DND-41 (cell line): ENCODE results near the gene TNNT2.

Experiments
- EZH2 ChIP-seq: IDR thresholded peaks from 3 replicates; pipeline ENCODE4 v1.6.1; 2012; ENCODE audit warnings: borderline replicate concordance, low read depth, mild to moderate bottlenecking, moderate library complexity, low read length, inconsistent platforms; ENCODE audit not compliant: severe bottlenecking
- TF ChIP-seq, protein P1 (sequence below): IDR thresholded peaks from 2 replicates; pipeline ENCODE4 v1.5.1; 2012; ENCODE audit warnings: borderline replicate concordance, low read length, moderate library complexity, mild to moderate bottlenecking; ENCODE audit not compliant: poor library complexity, severe bottlenecking; ENCODE audit errors: extremely low read depth

DNA sequence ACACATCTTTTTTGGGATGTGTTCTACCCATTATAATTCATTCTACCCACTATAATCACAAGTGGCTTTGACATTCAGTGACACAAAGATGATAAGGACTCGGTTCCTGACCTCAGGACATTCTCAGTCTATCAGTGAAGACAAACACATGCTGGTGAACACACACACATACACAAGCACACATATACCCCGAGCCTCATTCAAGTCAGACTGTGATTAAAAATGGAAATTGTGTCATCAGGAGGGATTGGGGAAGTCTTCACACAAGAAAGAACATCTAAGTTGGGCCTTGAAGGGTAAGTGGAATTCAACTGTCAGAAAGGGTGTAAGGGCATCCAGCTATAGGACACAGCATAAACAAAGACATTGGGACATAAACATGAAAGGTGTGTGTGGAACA is 24.2 kb upstream of the TNNT2 start:
- TF ChIP-seq EZH2: no peak
- TF ChIP-seq, protein P1, sequence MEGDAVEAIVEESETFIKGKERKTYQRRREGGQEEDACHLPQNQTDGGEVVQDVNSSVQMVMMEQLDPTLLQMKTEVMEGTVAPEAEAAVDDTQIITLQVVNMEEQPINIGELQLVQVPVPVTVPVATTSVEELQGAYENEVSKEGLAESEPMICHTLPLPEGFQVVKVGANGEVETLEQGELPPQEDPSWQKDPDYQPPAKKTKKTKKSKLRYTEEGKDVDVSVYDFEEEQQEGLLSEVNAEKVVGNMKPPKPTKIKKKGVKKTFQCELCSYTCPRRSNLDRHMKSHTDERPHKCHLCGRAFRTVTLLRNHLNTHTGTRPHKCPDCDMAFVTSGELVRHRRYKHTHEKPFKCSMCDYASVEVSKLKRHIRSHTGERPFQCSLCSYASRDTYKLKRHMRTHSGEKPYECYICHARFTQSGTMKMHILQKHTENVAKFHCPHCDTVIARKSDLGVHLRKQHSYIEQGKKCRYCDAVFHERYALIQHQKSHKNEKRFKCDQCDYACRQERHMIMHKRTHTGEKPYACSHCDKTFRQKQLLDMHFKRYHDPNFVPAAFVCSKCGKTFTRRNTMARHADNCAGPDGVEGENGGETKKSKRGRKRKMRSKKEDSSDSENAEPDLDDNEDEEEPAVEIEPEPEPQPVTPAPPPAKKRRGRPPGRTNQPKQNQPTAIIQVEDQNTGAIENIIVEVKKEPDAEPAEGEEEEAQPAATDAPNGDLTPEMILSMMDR: no peak
